ENCODE results near the gene RRM2.
A peak's percentile ranks its signal among the peaks of the same experiment; 100 is the strongest.
"Not testable (repeated sequence)": the region's sequence is repeated elsewhere in the genome, so short reads cannot be mapped to it uniquely, and the experiment has no call there.

Gene RRM2

DNA sequence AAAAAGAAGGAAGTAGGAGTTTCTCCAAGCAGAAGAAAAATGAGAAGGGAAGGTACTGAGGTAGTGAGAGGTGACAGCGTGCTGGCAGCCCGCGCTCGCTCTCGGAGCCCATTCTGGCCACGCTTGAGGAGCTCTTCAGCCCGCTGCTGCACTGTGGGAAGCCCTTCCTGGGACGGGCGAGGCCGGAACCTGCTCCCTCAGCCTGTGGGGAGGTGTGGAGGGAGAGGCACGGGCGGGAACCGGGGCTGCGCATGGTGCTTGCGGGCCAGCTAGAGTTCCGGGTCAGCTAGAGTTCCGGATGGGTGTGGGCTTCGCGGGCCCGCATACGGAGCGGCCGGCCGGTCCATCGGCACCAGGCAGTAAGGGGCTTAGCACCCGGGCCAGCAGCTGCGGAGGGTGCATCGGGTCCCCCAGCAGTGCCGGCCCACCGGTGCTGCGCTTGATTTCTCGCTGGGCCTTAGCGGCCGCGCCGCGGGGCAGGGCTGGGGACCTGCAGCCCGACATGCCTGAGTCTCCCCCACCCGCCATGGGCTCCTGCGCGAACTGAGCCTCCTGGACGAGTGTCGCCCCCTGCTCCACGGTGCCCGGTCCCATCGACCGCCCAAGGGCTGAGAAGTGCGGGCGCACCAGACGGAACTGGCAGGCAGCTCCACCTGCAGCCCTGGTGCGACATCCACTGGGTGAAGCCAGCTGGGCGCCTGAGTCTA, 31.2 kb upstream of the RRM2 start:
- peak in 1 of 2 donors; percentile 17 for DNase-seq (ENCODE audit: low read depth in 2 of 2)

GRCh38 chr2:10091889-10092244, 30.7 kb upstream of the RRM2 start:
- not testable (repeated sequence) for DNase-seq (ENCODE audit: low read depth in 2 of 2)

DNA sequence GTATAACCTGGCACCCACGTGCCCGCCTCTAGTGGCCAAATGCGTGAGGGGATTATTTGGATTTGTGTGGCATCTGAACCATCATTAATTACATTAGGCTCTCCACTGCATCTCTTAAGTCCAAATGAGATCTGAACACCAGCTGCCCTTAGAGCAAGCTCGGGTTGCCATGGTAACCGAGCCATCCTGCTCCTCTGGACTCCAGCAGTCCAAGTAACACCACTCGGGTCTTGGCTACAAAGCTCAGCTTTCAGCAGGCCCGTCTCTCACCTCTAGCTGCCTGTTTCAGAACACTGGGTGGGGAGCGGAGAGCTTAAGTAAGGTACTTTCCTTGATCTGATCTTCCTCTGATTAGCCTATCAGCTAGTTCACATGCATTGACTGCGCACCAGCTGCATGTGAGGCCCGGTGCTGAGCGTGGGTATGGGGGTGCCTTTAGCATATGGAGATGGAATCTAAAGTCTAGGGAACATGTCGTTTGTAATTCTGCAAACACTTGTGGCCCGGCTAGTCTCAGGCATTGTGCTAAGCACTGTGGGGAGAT, 28.2 kb upstream of the RRM2 start:
- DNase-seq (ENCODE audit: low read depth in 2 of 2), result no peak

- DNase-seq (ENCODE audit: low read depth in 2 of 2), result no peak
Observed at GRCh38 chr2:10095175-10095574, 27.4 kb upstream of the RRM2 start.

- no peak for DNase-seq (ENCODE audit: low read depth in 2 of 2)
Observed at GRCh38 chr2:10096641-10097040, 25.9 kb upstream of the RRM2 start.

GRCh38 chr2:10097352-10098148, 25.0 kb upstream of the RRM2 start:
- DNase-seq (ENCODE audit: low read depth in 2 of 2), result no peak

- no peak for DNase-seq (ENCODE audit: low read depth in 2 of 2)
Observed at GRCh38 chr2:10101491-10101890, 21.0 kb upstream of the RRM2 start.

- no peak for DNase-seq (ENCODE audit: low read depth in 2 of 2)
Observed at GRCh38 chr2:10103179-10103578, 19.4 kb upstream of the RRM2 start.

DNA sequence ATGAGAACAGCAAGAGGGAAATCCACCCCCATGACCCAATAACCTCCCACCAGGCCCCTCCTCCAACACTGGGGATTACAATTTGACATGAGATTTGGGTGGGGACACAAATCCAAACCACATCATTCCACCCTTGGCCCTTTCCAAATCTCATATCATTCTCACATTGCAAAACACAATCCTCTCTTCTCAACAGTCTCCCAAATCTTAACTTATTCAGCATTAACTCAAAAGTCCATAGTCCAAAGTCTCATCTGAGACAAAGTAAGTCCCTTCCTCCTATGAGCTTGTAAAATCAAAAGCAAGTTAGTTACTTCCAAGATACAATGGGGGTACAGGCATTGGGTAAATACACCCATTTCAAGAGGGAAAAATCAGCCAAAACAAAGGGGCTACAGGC, 17.6 kb upstream of the RRM2 start:
- DNase-seq (ENCODE audit: low read depth in 2 of 2), result not testable (repeated sequence)

DNA sequence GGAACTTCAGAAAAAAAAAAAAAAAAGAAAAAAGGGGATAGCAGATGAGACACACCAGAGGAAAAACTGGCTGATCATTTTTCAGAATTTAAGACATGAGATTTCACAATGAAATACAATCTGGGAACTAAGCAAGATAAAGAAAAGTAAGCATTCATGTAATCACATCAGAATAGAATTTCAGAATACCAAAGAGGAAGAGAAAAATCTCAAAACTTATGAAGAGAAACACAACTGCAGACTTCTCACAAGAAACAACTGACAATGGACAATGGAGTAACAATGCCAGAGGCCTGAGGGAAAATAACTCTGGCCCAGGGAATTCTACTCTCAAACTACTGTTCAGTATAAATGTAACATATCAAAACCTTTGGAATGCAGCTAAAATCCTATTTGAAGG, 13.2 kb upstream of the RRM2 start:
- no peak for DNase-seq (ENCODE audit: low read depth in 2 of 2)

GRCh38 chr2:10119027-10119325, 3.6 kb upstream of the RRM2 start:
- no peak for DNase-seq (ENCODE audit: low read depth in 2 of 2)

DNA sequence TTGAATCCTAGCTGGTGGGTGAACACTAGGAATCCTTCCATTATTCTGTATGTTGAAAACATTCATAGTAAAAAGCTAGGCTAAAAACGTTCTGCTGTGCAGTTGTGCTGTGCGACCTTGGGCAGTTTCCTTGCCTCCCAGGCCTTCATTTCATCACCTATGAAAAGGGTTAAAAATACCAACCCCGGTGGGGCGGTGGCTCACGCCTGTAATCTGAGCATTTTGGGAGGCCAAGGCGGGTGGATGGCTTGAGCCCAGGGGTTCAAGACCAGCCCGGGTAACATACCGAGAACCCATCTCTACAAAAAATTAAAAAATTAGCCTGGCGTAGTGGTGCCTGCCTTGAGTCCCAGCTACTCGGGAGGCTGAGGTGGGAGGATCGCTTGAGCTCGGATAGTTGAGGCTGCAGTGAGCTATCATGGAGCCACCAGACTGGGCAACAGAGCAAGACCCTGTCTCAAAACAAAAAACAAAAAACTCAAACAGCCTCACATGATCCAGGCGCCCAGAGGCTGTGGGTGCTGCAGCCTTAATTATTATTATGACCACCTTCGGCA, 2.9 kb upstream of the RRM2 start:
- no peak for DNase-seq (ENCODE audit: low read depth in 2 of 2)

DNA sequence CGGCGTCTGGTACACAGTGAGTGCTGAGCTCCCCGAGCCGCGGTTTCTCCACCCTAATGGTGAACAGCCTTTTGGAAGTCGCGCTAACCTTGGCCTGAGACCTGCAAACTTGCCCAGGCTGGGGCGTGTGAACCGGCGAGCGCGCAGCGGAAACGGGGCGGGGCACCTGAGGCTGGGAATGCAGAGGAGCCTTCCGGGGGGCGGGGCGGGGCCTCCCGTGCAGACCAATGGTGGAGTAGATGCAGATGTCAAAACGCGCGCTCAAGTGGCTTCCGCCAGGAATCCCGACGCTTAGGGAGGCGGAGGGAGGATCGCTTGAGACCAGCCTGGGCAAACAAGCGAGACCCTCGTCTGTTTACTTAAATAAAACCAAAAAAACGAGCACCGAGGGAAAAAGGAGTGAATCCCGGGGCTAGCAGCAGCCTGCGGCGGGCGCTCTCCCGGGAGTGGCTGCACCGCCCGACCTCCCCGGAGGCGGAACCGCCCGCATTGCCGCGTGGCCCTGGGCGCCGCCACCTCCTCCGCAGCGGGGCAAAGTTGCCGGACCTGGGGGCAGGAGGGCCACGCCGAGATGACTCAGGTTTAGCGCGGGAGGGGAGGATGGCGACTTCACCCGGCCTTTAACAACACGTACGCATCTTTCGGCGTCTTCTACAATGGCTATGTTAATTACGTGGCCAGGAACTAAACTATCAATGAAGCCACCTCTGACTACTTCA, 2.2 kb upstream of the RRM2 start:
- DNase-seq (ENCODE audit: low read depth in 2 of 2), result peak; percentile 89 to 94

GRCh38 chr2:10120877-10121574, 1.5 kb upstream of the RRM2 start:
- no peak for DNase-seq (ENCODE audit: low read depth in 2 of 2)

GRCh38 chr2:10123281-10123680, 742 bp downstream of the RRM2 start:
- no peak for DNase-seq (ENCODE audit: low read depth in 2 of 2)

DNA sequence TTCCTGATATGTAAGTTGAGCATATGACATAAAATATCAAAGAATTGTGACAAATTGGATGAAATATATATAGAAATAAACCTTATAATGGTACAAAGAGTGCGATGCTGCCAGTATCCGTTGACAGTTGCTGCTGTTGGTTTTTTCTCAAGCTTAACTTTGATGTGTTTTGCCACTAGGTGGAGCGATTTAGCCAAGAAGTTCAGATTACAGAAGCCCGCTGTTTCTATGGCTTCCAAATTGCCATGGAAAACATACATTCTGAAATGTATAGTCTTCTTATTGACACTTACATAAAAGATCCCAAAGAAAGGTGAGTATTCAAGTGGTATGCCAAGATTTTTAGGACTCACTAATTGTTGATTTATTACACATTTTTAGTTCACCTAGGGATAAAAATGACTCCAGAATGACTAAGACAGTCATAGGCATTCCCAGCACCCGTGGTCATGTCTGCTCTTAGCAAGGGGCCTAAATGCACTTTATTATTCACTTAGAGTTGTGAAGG, 2.1 kb downstream of the RRM2 start:
- DNase-seq (ENCODE audit: low read depth in 2 of 2), result no peak

DNA sequence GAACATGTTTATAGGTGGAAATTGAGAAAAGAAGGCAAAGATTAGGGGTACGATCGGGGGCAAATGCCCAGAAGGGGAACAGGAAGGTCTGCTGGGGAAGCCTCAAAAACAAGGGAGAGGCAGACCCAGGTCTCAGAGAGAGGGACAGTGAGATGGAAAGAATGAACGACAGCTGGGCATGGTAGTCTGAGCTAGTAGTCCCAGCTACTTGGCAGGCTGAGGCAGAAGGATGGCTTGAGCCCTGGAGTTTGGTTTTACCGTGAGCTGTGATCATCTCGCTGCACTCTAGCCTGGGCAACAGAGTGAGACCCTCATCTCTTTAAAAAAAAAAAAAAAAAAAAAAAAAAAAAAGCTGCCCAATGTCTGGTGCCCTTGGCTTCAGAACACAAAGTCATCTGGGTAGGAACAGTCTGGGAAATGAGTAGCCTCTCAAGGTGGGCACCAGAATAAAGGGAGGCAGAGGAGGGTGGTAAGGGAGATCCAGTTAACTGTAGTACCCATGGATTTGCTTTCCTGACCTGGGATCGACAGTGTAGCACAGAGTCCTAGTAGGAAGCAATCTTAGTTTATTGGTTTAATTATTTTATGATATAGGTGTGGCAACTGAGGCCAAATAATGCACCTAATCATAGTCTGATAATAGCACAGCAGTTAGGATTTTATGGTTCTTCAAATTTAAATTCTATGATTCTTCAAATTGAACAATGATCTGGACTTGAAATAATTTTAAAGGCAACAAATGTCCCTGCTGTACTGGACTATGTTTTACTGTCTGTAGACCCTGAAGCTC, 3.5 kb downstream of the RRM2 start:
- DNase-seq (ENCODE audit: low read depth in 2 of 2), result no peak

DNA sequence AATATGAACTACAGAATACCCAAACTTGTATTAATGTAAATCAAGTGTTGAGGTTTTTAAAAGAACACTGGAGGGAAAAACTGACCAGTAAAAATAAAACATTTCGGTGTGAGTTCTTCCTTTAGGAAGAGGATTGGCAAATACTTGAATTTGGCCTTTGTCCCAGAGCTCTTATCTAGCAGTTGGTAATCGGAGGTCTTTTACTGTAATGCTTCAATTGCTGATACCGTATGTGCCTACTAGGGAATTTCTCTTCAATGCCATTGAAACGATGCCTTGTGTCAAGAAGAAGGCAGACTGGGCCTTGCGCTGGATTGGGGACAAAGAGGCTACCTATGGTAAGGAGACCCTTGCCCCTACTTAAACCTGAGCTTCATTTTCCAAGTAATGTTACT, 4.1 kb downstream of the RRM2 start:
- no peak for DNase-seq (ENCODE audit: low read depth in 2 of 2)

GRCh38 chr2:10128420-10128819, 5.9 kb downstream of the RRM2 start:
- no peak for DNase-seq (ENCODE audit: low read depth in 2 of 2)

DNA sequence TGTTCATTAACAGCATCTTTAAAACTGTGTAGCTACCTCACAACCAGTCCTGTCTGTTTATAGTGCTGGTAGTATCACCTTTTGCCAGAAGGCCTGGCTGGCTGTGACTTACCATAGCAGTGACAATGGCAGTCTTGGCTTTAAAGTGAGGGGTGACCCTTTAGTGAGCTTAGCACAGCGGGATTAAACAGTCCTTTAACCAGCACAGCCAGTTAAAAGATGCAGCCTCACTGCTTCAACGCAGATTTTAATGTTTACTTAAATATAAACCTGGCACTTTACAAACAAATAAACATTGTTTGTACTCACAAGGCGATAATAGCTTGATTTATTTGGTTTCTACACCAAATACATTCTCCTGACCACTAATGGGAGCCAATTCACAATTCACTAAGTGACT, 7.0 kb downstream of the RRM2 start:
- no peak for DNase-seq (ENCODE audit: low read depth in 2 of 2)

All from stimulated activated CD4-positive, alpha-beta T cell treated with anti-CD3 and anti-CD28 coated beads, Interleukin-15, amount 100 ng/mL, for 48 hours (primary cell).